Lung (tissue), 12 donors: ENCODE measurements around the gene STXBP3. TPM values are rescaled to one million over a fixed set of nuclear protein-coding genes. Genes with fewer than 3 reads are reported as not detected.

Experiments
- ATAC-seq: fragments of 200-7000 bp; cut with Tn5 transposase; one replicate; pipeline ENCODE4 v1.9.1; 2020; ENCODE audit warnings: moderate number of reproducible peaks; ENCODE audit not compliant: insufficient read depth, low FRiP score
- DNase-seq, 3 donors: peaks; one replicate each; pipeline ENCODE4 v3.0.0-alpha.2; 2013 to 2017
- H3K27ac ChIP-seq, 2 donors: one replicate each; pipeline ENCODE4 v1.5.1; 2013; ENCODE audit warnings: mild to moderate bottlenecking in 2 of 2, moderate library complexity in 2 of 2, control low read depth in 1 of 2, inconsistent platforms in 1 of 2, low read depth in 1 of 2, low read length in 1 of 2
- H3K27me3 ChIP-seq, 3 donors: one replicate each; pipeline ENCODE4 v1.5.1; 2013; ENCODE audit warnings: low read length in 2 of 3; ENCODE audit not compliant: control insufficient read depth in 3 of 3, insufficient read depth in 3 of 3
- H3K36me3 ChIP-seq, 4 donors: one replicate each; pipeline ENCODE4 v1.5.1; 2013; ENCODE audit warnings: low read length in 4 of 4, mild to moderate bottlenecking in 1 of 4, moderate library complexity in 1 of 4; ENCODE audit not compliant: control insufficient read depth in 4 of 4, insufficient read depth in 4 of 4
- H3K4me1 ChIP-seq, 5 donors: one replicate each; pipeline ENCODE4 v1.5.1; 2013; ENCODE audit warnings: low read length in 5 of 5, mild to moderate bottlenecking in 2 of 5, moderate library complexity in 1 of 5; ENCODE audit not compliant: control insufficient read depth in 5 of 5, insufficient read depth in 5 of 5
- H3K4me3 ChIP-seq: one replicate; pipeline ENCODE4 v1.5.1; 2013; ENCODE audit warnings: mild to moderate bottlenecking, control low read depth, moderate library complexity
- H3K9ac ChIP-seq, 2 donors: one replicate each; pipeline ENCODE4 v1.5.1; 2013; ENCODE audit warnings: low read length in 2 of 2, control low read depth in 1 of 2; ENCODE audit not compliant: insufficient read depth in 1 of 2
- H3K9me3 ChIP-seq, 4 donors: one replicate each; pipeline ENCODE4 v1.5.1; 2013; ENCODE audit warnings: low read length in 3 of 4, mild to moderate bottlenecking in 1 of 4, moderate library complexity in 1 of 4; ENCODE audit not compliant: control insufficient read depth in 4 of 4, insufficient read depth in 3 of 4
- whole genome bisulfite sequencing, 2 donors: extraction: QIAGEN DNeasy Blood & Tissue Kit; methylation state at CpG; one replicate each; pipeline ENCODE4 v1.1.7; 2013; 5-methylcytosine and 5-hydroxymethylcytosine counted together
- polyA plus RNA-seq, 2 donors: library from polyadenylated mRNA; stranded (reverse); fragments of 200-250 nt; gene quantifications; one replicate each; pipeline ENCODE4 v1.2.1, GENCODE V29; 2013
- total RNA-seq, 2 donors: library from RNA; depleted of rRNA in 1 of 2; stranded (reverse); fragments of >200 nt in 1 of 2; gene quantifications; one replicate each; pipeline ENCODE4 v1.2.1, GENCODE V29; 2014 to 2021
- TF ChIP-seq, protein P1 (sequence below): IDR thresholded peaks from 2 replicates; pipeline ENCODE4 v1.5.1; 2012; ENCODE audit warnings: mild to moderate bottlenecking; ENCODE audit errors: control extremely low read depth, extremely low read depth
- donor health status: control.
- donor health status: control.
- donor health status: Bipolar disorder and iron deficiency.
- donor health status: healthy.
- donor health status: DM: yes; HTN: yes; CAD: no.

STXBP3 gene
- total and polyA plus RNA-seq, 4 donors = 33.6 to 83.6 (median 40.0) TPM

DNA sequence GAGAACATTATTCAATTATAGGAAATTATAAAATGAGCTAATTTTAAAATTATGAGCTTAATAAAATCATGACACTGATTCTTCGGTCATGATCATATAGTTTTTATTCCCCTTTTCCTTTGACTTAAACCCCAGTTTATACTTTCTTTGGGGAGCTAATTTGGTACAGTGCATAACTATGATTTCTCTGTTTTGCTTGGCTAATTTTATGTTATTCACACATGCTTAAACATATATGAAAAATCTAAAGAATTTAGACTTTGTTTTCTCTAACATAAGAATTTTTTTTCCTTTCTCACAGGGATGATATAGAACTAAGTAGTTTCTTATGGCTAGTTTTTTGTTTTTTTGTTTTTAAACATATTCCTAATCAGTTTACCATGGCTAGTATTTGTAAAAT lies 52.5 kb downstream of the STXBP3 start:
- no peaks in the 10 kb centered on the region for H3K4me1 ChIP-seq
- DNase-seq (no peak), ATAC-seq (no peak)
- H3K27ac ChIP-seq = no peak overlapping the region
- no peaks in the 10 kb centered on the region for H3K27me3 ChIP-seq
- peaks cover 9 to 27% (median 16%) of the 10 kb centered on the region in 4 donors for H3K36me3 ChIP-seq
- WGBS, 2 donors = 86 to 89% methylated on average over 1 of the region's 1 CpG
- no peak overlapping the region for H3K4me3 ChIP-seq
- TF ChIP-seq, protein P1, sequence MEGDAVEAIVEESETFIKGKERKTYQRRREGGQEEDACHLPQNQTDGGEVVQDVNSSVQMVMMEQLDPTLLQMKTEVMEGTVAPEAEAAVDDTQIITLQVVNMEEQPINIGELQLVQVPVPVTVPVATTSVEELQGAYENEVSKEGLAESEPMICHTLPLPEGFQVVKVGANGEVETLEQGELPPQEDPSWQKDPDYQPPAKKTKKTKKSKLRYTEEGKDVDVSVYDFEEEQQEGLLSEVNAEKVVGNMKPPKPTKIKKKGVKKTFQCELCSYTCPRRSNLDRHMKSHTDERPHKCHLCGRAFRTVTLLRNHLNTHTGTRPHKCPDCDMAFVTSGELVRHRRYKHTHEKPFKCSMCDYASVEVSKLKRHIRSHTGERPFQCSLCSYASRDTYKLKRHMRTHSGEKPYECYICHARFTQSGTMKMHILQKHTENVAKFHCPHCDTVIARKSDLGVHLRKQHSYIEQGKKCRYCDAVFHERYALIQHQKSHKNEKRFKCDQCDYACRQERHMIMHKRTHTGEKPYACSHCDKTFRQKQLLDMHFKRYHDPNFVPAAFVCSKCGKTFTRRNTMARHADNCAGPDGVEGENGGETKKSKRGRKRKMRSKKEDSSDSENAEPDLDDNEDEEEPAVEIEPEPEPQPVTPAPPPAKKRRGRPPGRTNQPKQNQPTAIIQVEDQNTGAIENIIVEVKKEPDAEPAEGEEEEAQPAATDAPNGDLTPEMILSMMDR = no peak
- H3K9ac ChIP-seq = no peak overlapping the region
- no peaks in the 10 kb centered on the region for H3K9me3 ChIP-seq

DNA sequence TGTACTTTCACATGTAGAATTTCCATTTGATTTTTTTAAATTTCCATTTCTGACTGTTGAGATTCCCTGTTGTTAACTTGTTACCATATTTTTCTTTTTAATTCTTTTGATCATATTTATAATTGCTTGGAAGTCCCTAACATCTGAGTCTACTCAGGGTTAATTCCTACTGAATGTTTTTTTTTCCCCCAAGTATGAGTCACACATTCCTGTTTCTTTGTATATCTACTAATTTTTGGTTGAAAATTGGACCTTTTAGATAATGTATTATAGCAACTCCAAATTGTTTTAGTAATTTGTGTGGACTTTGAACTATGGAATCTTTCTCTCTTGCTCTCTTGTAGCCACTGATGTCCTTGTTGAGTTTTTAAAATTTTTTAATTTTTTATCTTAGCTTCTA lies 54.6 kb downstream of the STXBP3 start:
- H3K9me3 ChIP-seq = no peaks in the 10 kb centered on the region
- no peaks in the 10 kb centered on the region for H3K27me3 ChIP-seq
- ATAC-seq (no peak), DNase-seq (no peak)
- TF ChIP-seq, protein P1 = no peak
- no peak overlapping the region for H3K4me3 ChIP-seq
- H3K9ac ChIP-seq = no peak overlapping the region
- H3K27ac ChIP-seq = no peak overlapping the region
- peaks cover 6 to 20% (median 13%) of the 10 kb centered on the region in 4 donors for H3K36me3 ChIP-seq
- no peaks in the 10 kb centered on the region for H3K4me1 ChIP-seq

DNA sequence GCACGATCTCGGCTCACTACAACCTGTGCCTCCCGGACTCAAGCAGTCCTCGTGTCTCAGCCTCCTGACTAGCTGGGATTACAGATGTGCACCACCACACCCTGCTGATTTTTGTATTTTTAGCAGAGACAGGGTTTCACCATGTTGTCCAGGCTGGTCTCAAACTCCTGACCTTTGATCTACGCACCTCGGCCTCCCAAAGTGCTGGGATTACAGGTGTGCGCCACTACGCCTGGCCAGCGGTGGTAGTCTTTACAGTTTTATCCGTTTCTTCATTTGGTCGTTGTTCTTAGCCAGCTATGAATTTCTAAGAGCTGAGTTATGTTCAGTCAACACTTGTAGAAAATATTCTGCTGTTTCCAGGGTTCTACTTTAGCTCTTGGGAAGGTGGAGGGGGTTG lies 57.1 kb downstream of the STXBP3 start:
- Histone ChIP-seq H3K9me3 (no peaks in the 10 kb centered on the region), H3K36me3 (peaks cover 10 to 20% (median 15%) of the 10 kb centered on the region in 4 donors), H3K27ac (no peak overlapping the region), H3K4me1 (no peaks in the 10 kb centered on the region), H3K4me3 (no peak overlapping the region), H3K9ac (no peak overlapping the region), H3K27me3 (no peaks in the 10 kb centered on the region)
- TF ChIP-seq, protein P1 = no peak
- DNase-seq (no peak), ATAC-seq (no peak)
- WGBS, 2 donors = 94 to 95% methylated on average over 11 of the region's 11 CpGs

DNA sequence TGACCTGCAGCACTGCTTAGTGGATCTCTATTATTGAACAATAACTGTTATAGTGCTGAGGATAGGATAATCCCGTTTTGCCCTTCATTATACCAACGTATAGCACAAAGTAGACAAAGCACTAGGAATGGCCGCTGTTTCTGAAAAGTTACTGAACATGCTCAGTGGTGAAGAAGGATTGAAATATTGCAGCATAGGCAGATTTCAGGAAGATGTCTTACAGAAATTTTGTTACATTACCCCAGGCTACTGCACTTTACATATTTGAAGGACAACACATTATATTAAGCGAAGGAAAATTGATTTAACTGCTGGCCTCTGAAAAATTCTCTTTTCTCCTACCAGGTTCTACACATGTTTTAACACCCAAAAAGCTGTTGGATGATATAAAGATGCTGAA lies 62.0 kb downstream of the STXBP3 start:
- no peak for ATAC-seq
- DNase-seq = no peak
- Histone ChIP-seq H3K27ac (no peak overlapping the region), H3K9ac (no peak overlapping the region), H3K4me1 (peaks cover 0 to under 1% (median 0%) of the 10 kb centered on the region in 5 donors), H3K9me3 (no peaks in the 10 kb centered on the region), H3K36me3 (peaks cover 10 to 14% (median 12%) of the 10 kb centered on the region in 4 donors), H3K27me3 (no peaks in the 10 kb centered on the region), H3K4me3 (no peak overlapping the region)
- 94 to 98% methylated on average over 4 of the region's 4 CpGs for WGBS, 2 donors
- TF ChIP-seq, protein P1 = no peak
